OCI-LY3 (cell line): Measurements from ENCODE around the gene TMA7.

Source experiments
- EZH2phosphoT487 ChIP-seq: fragments of 200-600 bp; shearing (Covaris generic); IDR thresholded peaks from 2 replicates; pipeline ENCODE4 v1.6.1; 2018; ENCODE audit warnings: antibody characterized with exemption, mixed run types, low read depth
- TF ChIP-seq, protein P1 (sequence below): fragments of 200-600, 300-600 bp; sonication (generic); IDR thresholded peaks from 2 replicates; pipeline ENCODE4 v1.5.1; 2014; ENCODE audit warnings: antibody characterized with exemption, low read length, low read depth

DNA sequence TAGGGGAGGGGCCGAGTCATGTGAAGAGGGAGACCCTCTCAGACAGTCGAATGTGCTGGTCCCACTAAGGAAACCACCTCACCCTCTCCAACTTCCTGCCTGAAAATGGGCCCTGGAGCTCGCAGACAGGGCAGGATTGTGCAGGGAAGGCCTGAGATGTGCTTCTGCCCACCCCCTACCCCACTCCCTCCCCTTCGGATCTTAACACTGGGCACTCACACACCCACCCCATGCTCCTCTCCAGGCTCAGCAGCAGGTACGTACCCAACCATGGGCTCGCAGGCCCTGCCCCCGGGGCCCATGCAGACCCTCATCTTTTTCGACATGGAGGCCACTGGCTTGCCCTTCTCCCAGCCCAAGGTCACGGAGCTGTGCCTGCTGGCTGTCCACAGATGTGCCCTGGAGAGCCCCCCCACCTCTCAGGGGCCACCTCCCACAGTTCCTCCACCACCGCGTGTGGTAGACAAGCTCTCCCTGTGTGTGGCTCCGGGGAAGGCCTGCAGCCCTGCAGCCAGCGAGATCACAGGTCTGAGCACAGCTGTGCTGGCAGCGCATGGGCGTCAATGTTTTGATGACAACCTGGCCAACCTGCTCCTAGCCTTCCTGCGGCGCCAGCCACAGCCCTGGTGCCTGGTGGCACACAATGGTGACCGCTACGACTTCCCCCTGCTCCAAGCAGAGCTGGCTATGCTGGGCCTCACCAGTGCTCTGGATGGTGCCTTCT is 26.5 kb downstream of the TMA7 start:
- TF ChIP-seq, protein P1, sequence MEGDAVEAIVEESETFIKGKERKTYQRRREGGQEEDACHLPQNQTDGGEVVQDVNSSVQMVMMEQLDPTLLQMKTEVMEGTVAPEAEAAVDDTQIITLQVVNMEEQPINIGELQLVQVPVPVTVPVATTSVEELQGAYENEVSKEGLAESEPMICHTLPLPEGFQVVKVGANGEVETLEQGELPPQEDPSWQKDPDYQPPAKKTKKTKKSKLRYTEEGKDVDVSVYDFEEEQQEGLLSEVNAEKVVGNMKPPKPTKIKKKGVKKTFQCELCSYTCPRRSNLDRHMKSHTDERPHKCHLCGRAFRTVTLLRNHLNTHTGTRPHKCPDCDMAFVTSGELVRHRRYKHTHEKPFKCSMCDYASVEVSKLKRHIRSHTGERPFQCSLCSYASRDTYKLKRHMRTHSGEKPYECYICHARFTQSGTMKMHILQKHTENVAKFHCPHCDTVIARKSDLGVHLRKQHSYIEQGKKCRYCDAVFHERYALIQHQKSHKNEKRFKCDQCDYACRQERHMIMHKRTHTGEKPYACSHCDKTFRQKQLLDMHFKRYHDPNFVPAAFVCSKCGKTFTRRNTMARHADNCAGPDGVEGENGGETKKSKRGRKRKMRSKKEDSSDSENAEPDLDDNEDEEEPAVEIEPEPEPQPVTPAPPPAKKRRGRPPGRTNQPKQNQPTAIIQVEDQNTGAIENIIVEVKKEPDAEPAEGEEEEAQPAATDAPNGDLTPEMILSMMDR = no peak
- no peak for TF ChIP-seq EZH2phosphoT487
